Sigmoid colon (tissue), 7 donors: ENCODE data around the gene PNN. TPM values are rescaled to one million over a fixed set of nuclear protein-coding genes. Genes with fewer than 3 reads are reported as not detected.

Experiments used
- DNase-seq: peaks from one replicate; pipeline ENCODE4 v3.0.0-alpha.2; 2019
- H3K27ac ChIP-seq, 4 donors: fragments of 200-600 bp; sonication (generic); one replicate each; pipeline ENCODE4 v1.5.1; 2016 to 2019; ENCODE audit warnings: mild to moderate bottlenecking in 1 of 4
- H3K27me3 ChIP-seq, 3 donors: fragments of 200-600 bp; sonication (generic); one replicate each; pipeline ENCODE4 v1.5.1; 2019; ENCODE audit warnings: mild to moderate bottlenecking in 1 of 3
- H3K36me3 ChIP-seq, 4 donors: fragments of 200-600 bp; sonication (generic); one replicate each; pipeline ENCODE4 v1.5.1; 2016 to 2019
- H3K4me1 ChIP-seq, 4 donors: fragments of 200-600 bp; sonication (generic); one replicate each; pipeline ENCODE4 v1.5.1; 2017 to 2019
- H3K4me3 ChIP-seq, 4 donors: fragments of 200-600 bp; sonication (generic); one replicate each; pipeline ENCODE4 v1.5.1; 2017 to 2019; ENCODE audit warnings: mild to moderate bottlenecking in 2 of 4, moderate library complexity in 1 of 4
- H3K9me3 ChIP-seq, 4 donors: fragments of 200-600 bp in 3 of 4; sonication (generic) in 3 of 4; one replicate each; pipeline versions ENCODE4 v1.5.1 to v1.6.1; 2013 to 2019
- CTCF ChIP-seq, 4 experiments: fragments of 450-650 bp in 3 of 4; fragments of 200-600 bp in 1 of 4; IDR thresholded peaks; one replicate each; pipeline ENCODE4 v1.5.1; 2016 to 2019; ENCODE audit warnings: antibody characterized with exemption in 4 of 4, mild to moderate bottlenecking in 3 of 4, moderate library complexity in 2 of 4
- EP300 ChIP-seq, 4 donors: sonication (generic); formaldehyde crosslinking; IDR thresholded peaks; one replicate each; pipeline ENCODE4 v1.6.1; 2017; ENCODE audit warnings: antibody characterized with exemption in 4 of 4
- POLR2A ChIP-seq, 2 donors: fragments of 450-650 bp; IDR thresholded peaks; one replicate each; pipeline ENCODE4 v1.6.1; 2016; ENCODE audit warnings: antibody characterized with exemption in 2 of 2, mild to moderate bottlenecking in 2 of 2, moderate library complexity in 2 of 2
- POLR2AphosphoS5 ChIP-seq, 4 donors: sonication (generic); formaldehyde crosslinking; IDR thresholded peaks; one replicate each; pipeline ENCODE4 v1.6.1; 2017; ENCODE audit warnings: antibody characterized with exemption in 4 of 4
- WGBS, 2 donors: extraction: QIAGEN DNeasy Blood & Tissue Kit; methylation state at CpG; one replicate each; pipeline ENCODE4 v1.1.7; 2013; 5-methylcytosine and 5-hydroxymethylcytosine counted together
- intact Hi-C: fragments of 100-400 bp; cut with DNase I; formaldehyde crosslinking; loops from one replicate; pipeline ENCODE4 v1.15.1; 2023
- polyA plus RNA-seq, 3 donors: library from polyadenylated mRNA; stranded (reverse); fragments of 200-250 nt; gene quantifications; one replicate each; pipeline ENCODE4 v1.2.3, GENCODE V29; 2013
- total RNA-seq, 4 donors: library from RNA; depleted of rRNA; stranded (reverse); fragments of >200 nt; gene quantifications; one replicate each; pipeline ENCODE4 v1.1.0, GENCODE V29; 2016
- donor health status: healthy with polysubstance abuse.
- donor health status: Bipolar disorder and iron deficiency.
- donor health status: healthy.

PNN gene
- total and polyA plus RNA-seq, 7 donors: 12.0 to 65.9 (median 37.2) TPM

DNA sequence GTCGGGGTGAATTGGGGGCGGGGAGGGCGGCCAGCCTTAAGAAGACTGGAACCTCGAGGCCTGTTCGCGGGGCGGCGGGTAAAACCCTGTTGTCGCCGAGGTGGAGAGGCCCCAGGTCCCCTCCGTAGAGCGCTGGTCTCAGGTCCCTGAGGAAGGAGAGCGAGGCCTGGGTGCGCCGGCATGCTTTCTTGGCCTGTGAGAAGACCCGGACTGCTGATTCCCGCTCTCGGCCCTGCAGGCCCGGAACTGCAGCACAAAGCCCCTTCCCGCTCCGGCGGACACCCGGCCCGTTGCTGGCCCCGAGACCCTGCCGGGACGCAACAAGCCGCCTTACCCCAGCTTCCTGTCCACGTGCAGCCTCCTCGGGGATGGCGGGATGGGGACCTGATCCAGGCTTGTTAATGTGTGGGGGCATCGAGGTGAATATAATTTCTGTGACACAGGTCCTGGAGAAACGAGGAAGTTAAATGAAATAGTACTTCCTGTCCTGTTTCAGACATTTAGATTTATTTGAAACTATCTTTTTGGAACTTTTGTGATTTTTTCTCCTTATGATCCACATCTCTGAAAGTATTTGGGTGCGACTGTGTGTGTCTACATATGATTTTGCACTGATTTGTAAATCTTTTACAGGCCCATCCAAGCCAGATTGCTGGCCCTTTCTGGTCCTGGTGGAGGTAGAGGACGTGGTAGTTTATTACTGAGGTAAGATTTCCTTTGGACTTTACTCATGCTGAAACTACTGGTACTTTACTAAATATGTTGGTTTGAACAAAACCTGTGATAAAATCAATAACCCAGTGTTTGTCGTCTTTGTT, 600 bp downstream of the PNN start:
- Histone ChIP-seq H3K9me3 (no peaks in the 10 kb centered on the region), H3K27me3 (no peaks in the 10 kb centered on the region), H3K36me3 (peaks cover 25 to 45% (median 38%) of the 10 kb centered on the region in 4 donors), H3K27ac (peak overlapping the region; percentile 87 to 96 (median 93)), H3K4me3 (peak overlapping the region; percentile 65 to 92 (median 90)), H3K4me1 (peaks cover 0 to 29% (median 21%) of the 10 kb centered on the region in 4 donors)
- TF ChIP-seq POLR2A (IDR thresholded peaks at IDR 0.05) (no peak), CTCF (IDR thresholded peaks at IDR 0.05) (no peak), EP300 (IDR thresholded peaks at IDR 0.05) (no peak), POLR2AphosphoS5 (IDR thresholded peaks at IDR 0.05) (no peak)
- WGBS, 2 donors: 1% methylated on average over 36 of the region's 36 CpGs
- no peak for DNase-seq
- intact Hi-C loops: loop anchor here (1.0 to 10.0 kb wide), 4 partner anchors 73 to 257 kb away; partner anchors contain the start of genes FBXO33 and SEC23A

- WGBS, 2 donors: 56 to 75% methylated on average over 5 of the region's 5 CpGs
- peaks cover 0 to 25% (median 19%) of the 10 kb centered on the region in 4 donors for H3K4me1 ChIP-seq
- peak overlapping the region; percentile 87 to 96 (median 93) for H3K27ac ChIP-seq
- no peak for TF ChIP-seq CTCF (IDR thresholded peaks at IDR 0.05)
- no peak for TF ChIP-seq POLR2A (IDR thresholded peaks at IDR 0.05)
- TF ChIP-seq EP300 (IDR thresholded peaks at IDR 0.05): no peak
- no peak for TF ChIP-seq POLR2AphosphoS5 (IDR thresholded peaks at IDR 0.05)
- no peaks in the 10 kb centered on the region for H3K27me3 ChIP-seq
- H3K4me3 ChIP-seq: peak overlapping the region; percentile 65 to 92 (median 90)
- H3K36me3 ChIP-seq: peaks cover 26 to 54% (median 47%) of the 10 kb centered on the region in 4 donors
- H3K9me3 ChIP-seq: no peaks in the 10 kb centered on the region
- DNase-seq: no peak
- intact Hi-C loops: loop anchor here (10.0 kb wide), 1 partner anchor 188 kb away; no protein-coding TSS in a partner anchor
Observed at GRCh38 chr14:39176263-39177167, 1.5 kb downstream of the PNN start.

GRCh38 chr14:39177168-39177545, 2.1 kb downstream of the PNN start:
- WGBS, 2 donors: 94 to 97% methylated on average over 9 of the region's 9 CpGs
- no peak for TF ChIP-seq POLR2AphosphoS5 (IDR thresholded peaks at IDR 0.05)
- TF ChIP-seq POLR2A (IDR thresholded peaks at IDR 0.05): no peak
- TF ChIP-seq CTCF (IDR thresholded peaks at IDR 0.05): no peak
- no peak for TF ChIP-seq EP300 (IDR thresholded peaks at IDR 0.05)
- no peak overlapping the region for H3K4me3 ChIP-seq
- intact Hi-C loops: loop anchor here (10.0 kb wide), 1 partner anchor 188 kb away; no protein-coding TSS in a partner anchor
- H3K9me3 ChIP-seq: no peaks in the 10 kb centered on the region
- H3K27me3 ChIP-seq: no peaks in the 10 kb centered on the region
- H3K36me3 ChIP-seq: peaks cover 26 to 60% (median 53%) of the 10 kb centered on the region in 4 donors
- no peak for DNase-seq
- H3K27ac ChIP-seq: no peak overlapping the region
- peaks cover 0 to 29% (median 19%) of the 10 kb centered on the region in 4 donors for H3K4me1 ChIP-seq

DNA sequence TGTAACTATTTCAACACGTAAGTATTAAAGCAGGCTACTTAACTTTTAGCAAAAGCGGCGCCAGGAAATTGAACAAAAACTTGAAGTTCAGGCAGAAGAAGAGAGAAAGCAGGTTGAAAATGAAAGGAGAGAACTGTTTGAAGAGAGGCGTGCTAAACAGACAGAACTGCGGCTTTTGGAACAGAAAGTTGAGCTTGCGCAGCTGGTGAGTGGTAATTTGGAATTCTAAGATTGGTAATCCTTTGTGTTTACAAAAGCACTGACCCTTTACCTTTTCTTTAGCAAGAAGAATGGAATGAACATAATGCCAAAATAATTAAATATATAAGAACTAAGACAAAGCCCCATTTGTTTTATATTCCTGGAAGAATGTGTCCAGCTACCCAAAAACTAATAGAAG, 4.0 kb downstream of the PNN start:
- Histone ChIP-seq H3K9me3 (no peaks in the 10 kb centered on the region), H3K27ac (no peak overlapping the region), H3K4me1 (peaks cover 0 to 29% (median 19%) of the 10 kb centered on the region in 4 donors), H3K36me3 (peaks cover 26 to 79% (median 63%) of the 10 kb centered on the region in 4 donors), H3K4me3 (no peak overlapping the region), H3K27me3 (no peaks in the 10 kb centered on the region)
- intact Hi-C loops: loop anchor here (10.0 kb wide), 1 partner anchor 186 kb away; no protein-coding TSS in a partner anchor
- WGBS, 2 donors: 94 to 96% methylated on average over 6 of the region's 6 CpGs
- no peak for DNase-seq
- TF ChIP-seq POLR2AphosphoS5 (IDR thresholded peaks at IDR 0.05): no peak
- TF ChIP-seq CTCF (IDR thresholded peaks at IDR 0.05): no peak
- TF ChIP-seq POLR2A (IDR thresholded peaks at IDR 0.05): no peak
- no peak for TF ChIP-seq EP300 (IDR thresholded peaks at IDR 0.05)
